Tibial nerve (tissue), 4 donors: ENCODE data around the gene PPP1R12A.
"Not testable (repeated sequence)": the region's sequence is repeated elsewhere in the genome, so short reads cannot be mapped to it uniquely, and the experiment has no call there.

ENCODE experiments used
- EP300 ChIP-seq, 2 donors: sonication (generic); formaldehyde crosslinking; IDR thresholded peaks; one replicate each; pipeline ENCODE4 v1.6.1; 2017; ENCODE audit warnings: antibody characterized with exemption in 2 of 2, mild to moderate bottlenecking in 1 of 2
- POLR2A ChIP-seq, 2 donors: fragments of 450-650 bp; IDR thresholded peaks; one replicate each; pipeline ENCODE4 v1.6.1; 2017; ENCODE audit warnings: antibody characterized with exemption in 2 of 2, mild to moderate bottlenecking in 2 of 2, moderate library complexity in 2 of 2
- TF ChIP-seq, protein P1 (sequence below), 5 experiments: fragments of 200-600 bp in 3 of 5; fragments of 450-650 bp in 2 of 5; sonication (generic) in 3 of 5; IDR thresholded peaks; one replicate each; pipeline ENCODE4 v1.5.1; 2016 to 2019; ENCODE audit warnings: antibody characterized with exemption in 5 of 5, mild to moderate bottlenecking in 3 of 5, moderate library complexity in 2 of 5

DNA sequence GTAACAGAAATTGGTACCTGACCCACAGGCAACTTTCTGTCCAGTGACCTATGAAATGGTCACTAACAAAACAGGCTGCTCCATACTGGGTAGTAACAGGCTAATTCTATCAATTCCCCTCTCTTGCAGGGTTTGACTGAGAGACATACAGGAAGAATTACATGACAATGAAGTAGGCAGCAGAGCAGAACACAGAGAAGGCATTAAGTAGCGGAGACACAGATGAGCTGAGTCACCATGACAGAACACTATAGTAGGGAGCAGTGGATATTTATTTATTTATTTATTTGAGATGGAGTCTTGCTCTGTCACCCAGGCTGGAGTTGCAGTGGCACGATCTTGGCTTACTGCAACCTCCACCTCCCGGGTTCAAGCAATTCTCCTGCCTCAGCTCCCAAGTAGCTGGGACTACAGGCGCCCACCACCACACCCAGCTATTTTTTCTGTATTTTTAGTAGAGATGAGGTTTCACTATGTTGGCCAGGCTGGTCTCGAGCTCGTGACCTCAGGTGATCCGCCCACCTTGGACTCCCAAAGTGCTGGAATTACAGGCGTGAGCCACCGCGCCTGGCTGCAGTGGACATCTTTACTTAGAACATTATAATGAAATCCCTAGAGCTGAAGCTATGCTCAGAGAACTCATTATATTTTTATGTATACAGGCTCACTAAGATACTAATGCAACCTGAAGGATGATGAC is 150.4 kb downstream of the PPP1R12A start:
- not testable (repeated sequence) for TF ChIP-seq POLR2A, EP300 (IDR thresholded peaks at IDR 0.05)
- TF ChIP-seq, protein P1, sequence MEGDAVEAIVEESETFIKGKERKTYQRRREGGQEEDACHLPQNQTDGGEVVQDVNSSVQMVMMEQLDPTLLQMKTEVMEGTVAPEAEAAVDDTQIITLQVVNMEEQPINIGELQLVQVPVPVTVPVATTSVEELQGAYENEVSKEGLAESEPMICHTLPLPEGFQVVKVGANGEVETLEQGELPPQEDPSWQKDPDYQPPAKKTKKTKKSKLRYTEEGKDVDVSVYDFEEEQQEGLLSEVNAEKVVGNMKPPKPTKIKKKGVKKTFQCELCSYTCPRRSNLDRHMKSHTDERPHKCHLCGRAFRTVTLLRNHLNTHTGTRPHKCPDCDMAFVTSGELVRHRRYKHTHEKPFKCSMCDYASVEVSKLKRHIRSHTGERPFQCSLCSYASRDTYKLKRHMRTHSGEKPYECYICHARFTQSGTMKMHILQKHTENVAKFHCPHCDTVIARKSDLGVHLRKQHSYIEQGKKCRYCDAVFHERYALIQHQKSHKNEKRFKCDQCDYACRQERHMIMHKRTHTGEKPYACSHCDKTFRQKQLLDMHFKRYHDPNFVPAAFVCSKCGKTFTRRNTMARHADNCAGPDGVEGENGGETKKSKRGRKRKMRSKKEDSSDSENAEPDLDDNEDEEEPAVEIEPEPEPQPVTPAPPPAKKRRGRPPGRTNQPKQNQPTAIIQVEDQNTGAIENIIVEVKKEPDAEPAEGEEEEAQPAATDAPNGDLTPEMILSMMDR (IDR thresholded peaks at IDR 0.05), result not testable (repeated sequence)
